Parathyroid adenoma (tissue), 2 donors: ENCODE results near the gene CDK1.
A peak's percentile ranks its signal among the peaks of the same experiment; 100 is the strongest.

Experiments used
- H2AFZ ChIP-seq: fragments of 300-600 bp; sonication (generic); one replicate; pipeline ENCODE4 v1.7.0; 2017; ENCODE audit warnings: antibody characterized with exemption, mild to moderate bottlenecking
- H3K27ac ChIP-seq: fragments of 300-600 bp; sonication (generic); one replicate; pipeline ENCODE4 v1.7.0; 2017
- H3K27me3 ChIP-seq: fragments of 300-600 bp; sonication (generic); one replicate; pipeline ENCODE4 v1.7.0; 2017; ENCODE audit warnings: low read length; ENCODE audit not compliant: control insufficient read depth, insufficient read depth
- H3K36me3 ChIP-seq: fragments of 300-600 bp; sonication (generic); one replicate; pipeline ENCODE4 v1.7.0; 2017; ENCODE audit warnings: low read length; ENCODE audit not compliant: control insufficient read depth, insufficient read depth
- H3K4me1 ChIP-seq: fragments of 300-600 bp; sonication (generic); one replicate; pipeline ENCODE4 v1.7.0; 2017; ENCODE audit warnings: control low read depth
- H3K4me2 ChIP-seq: fragments of 300-600 bp; sonication (generic); one replicate; pipeline ENCODE4 v1.7.0; 2017; ENCODE audit warnings: low read length
- H3K4me3 ChIP-seq: fragments of 300-600 bp; sonication (generic); one replicate; pipeline ENCODE4 v1.7.0; 2017; ENCODE audit warnings: low read depth, low read length
- H3K79me2 ChIP-seq: fragments of 300-600 bp; sonication (generic); one replicate; pipeline ENCODE4 v1.7.0; 2017; ENCODE audit warnings: control low read depth
- H3K9ac ChIP-seq: fragments of 300-600 bp; sonication (generic); one replicate; pipeline ENCODE4 v1.7.0; 2017; ENCODE audit warnings: mild to moderate bottlenecking
- H3K9me3 ChIP-seq: fragments of 300-600 bp; sonication (generic); one replicate; pipeline ENCODE4 v1.7.0; 2017; ENCODE audit warnings: low read length; ENCODE audit not compliant: control insufficient read depth
- TF ChIP-seq, protein P1 (sequence below): fragments of 300-600 bp; sonication (generic); IDR thresholded peaks from one replicate; pipeline ENCODE4 v1.7.0; 2017; ENCODE audit warnings: antibody characterized with exemption, mild to moderate bottlenecking
- donor health status: primary hyperparathyroidism.

The CDK1 gene

GRCh38 chr10:60816628-60817397, 38.5 kb downstream of the CDK1 start:
- no peaks in the 10 kb centered on the region for H3K27me3 ChIP-seq
- no peaks in the 10 kb centered on the region for H3K9me3 ChIP-seq
- H3K36me3 ChIP-seq: no peaks in the 10 kb centered on the region
- no peak overlapping the region for H3K9ac ChIP-seq
- H2AFZ ChIP-seq: no peak overlapping the region
- no peaks in the 10 kb centered on the region for H3K79me2 ChIP-seq
- H3K4me2 ChIP-seq: no peak overlapping the region
- H3K4me1 ChIP-seq: no peaks in the 10 kb centered on the region
- H3K27ac ChIP-seq: no peak overlapping the region
- TF ChIP-seq, protein P1, sequence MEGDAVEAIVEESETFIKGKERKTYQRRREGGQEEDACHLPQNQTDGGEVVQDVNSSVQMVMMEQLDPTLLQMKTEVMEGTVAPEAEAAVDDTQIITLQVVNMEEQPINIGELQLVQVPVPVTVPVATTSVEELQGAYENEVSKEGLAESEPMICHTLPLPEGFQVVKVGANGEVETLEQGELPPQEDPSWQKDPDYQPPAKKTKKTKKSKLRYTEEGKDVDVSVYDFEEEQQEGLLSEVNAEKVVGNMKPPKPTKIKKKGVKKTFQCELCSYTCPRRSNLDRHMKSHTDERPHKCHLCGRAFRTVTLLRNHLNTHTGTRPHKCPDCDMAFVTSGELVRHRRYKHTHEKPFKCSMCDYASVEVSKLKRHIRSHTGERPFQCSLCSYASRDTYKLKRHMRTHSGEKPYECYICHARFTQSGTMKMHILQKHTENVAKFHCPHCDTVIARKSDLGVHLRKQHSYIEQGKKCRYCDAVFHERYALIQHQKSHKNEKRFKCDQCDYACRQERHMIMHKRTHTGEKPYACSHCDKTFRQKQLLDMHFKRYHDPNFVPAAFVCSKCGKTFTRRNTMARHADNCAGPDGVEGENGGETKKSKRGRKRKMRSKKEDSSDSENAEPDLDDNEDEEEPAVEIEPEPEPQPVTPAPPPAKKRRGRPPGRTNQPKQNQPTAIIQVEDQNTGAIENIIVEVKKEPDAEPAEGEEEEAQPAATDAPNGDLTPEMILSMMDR: peak; percentile 80
- H3K4me3 ChIP-seq: no peak overlapping the region

GRCh38 chr10:60817398-60817805, 39.1 kb downstream of the CDK1 start:
- no peak overlapping the region for H3K27ac ChIP-seq
- H3K4me1 ChIP-seq: no peaks in the 10 kb centered on the region
- H3K27me3 ChIP-seq: no peaks in the 10 kb centered on the region
- no peak overlapping the region for H3K4me2 ChIP-seq
- H3K9ac ChIP-seq: no peak overlapping the region
- no peaks in the 10 kb centered on the region for H3K36me3 ChIP-seq
- H3K79me2 ChIP-seq: no peaks in the 10 kb centered on the region
- H3K9me3 ChIP-seq: no peaks in the 10 kb centered on the region
- no peak overlapping the region for H2AFZ ChIP-seq
- no peak overlapping the region for H3K4me3 ChIP-seq
- TF ChIP-seq, protein P1: no peak

DNA sequence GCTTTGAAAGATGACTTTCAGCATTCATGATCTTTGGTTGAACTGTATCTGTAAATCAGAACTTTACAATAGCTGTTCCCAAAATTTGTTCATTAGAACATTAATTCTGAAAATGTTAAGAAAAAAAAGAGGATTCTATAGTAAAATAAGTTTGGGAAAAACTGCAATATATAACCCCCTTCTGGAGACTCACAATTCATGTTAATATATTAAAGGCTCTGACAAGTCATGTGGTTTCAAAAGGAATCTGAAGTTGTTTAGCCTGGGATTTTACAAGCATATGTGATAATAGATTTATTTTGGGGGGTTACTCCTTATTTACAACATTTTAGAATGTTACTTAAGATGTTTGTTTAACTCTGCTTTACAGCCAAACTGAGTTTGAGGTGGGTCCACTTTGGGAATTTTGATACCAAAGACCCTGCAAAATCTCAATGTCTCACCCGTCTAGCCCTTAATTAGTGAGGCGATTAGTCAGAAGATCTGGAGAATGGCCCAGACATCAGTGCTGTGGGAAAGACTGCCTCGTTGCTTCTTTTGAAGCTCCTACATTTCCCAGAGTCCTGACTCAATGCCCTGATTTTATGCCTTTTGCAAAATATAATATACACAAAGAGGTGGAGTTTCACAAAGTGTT, 40.0 kb downstream of the CDK1 start:
- H3K27me3 ChIP-seq: no peaks in the 10 kb centered on the region
- H3K4me1 ChIP-seq: no peaks in the 10 kb centered on the region
- H3K27ac ChIP-seq: no peak overlapping the region

GRCh38 chr10:60819271-60819670, 41.0 kb downstream of the CDK1 start:
- Histone ChIP-seq H3K27me3 (no peaks in the 10 kb centered on the region), H3K4me3 (no peak overlapping the region), H3K4me2 (no peak overlapping the region), H3K79me2 (no peaks in the 10 kb centered on the region), H3K27ac (no peak overlapping the region), H3K4me1 (no peaks in the 10 kb centered on the region), H2AFZ (no peak overlapping the region), H3K36me3 (no peaks in the 10 kb centered on the region), H3K9ac (no peak overlapping the region), H3K9me3 (no peaks in the 10 kb centered on the region)
- TF ChIP-seq, protein P1: no peak

More for the DNA sequence above, 40.0 kb downstream of the CDK1 start:
- no peaks in the 10 kb centered on the region for H3K9me3 ChIP-seq
- H3K9ac ChIP-seq: no peak overlapping the region
- H3K79me2 ChIP-seq: no peaks in the 10 kb centered on the region
- H3K4me3 ChIP-seq: no peak overlapping the region
- no peaks in the 10 kb centered on the region for H3K36me3 ChIP-seq
- TF ChIP-seq, protein P1: no peak
- H3K4me2 ChIP-seq: no peak overlapping the region
- H2AFZ ChIP-seq: no peak overlapping the region
